GM21723 (cell line): ENCODE results near the gene KCNJ12.

ENCODE experiments used
- ATAC-seq: cut with Tn5 transposase; IDR thresholded peaks from one replicate; pipeline ENCODE4 v1.9.1; 2021; ENCODE audit warnings: mild to moderate bottlenecking, moderate library complexity; ENCODE audit not compliant: unreplicated experiment

Gene KCNJ12

GRCh38 chr17:21463779-21464407 is 87.7 kb downstream of the KCNJ12 start:
- no peak for ATAC-seq

- no peak for ATAC-seq
Observed at GRCh38 chr17:21464611-21465021, 88.5 kb downstream of the KCNJ12 start.

DNA sequence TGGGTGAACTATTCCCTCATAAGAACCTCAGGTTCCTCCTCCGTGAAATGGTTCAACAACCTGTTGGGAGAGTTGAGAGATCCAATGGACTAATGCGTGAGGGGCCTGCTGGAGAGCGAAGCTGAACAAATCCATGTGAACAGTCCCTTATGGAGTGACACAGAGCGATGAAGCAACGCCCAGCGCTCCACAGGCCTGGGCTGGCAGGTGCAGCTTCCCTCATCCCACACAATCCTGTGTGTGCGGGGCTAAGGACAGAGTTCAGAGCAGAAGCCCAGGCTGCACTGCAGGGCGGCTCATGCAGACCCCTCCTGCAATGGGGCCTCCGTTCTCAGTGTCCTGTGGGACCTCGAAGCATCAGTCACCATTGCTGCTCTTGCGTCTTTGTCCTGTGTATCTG is 90.4 kb downstream of the KCNJ12 start:
- ATAC-seq = no peak

- ATAC-seq = no peak
Observed at GRCh38 chr17:21467196-21467595, 91.0 kb downstream of the KCNJ12 start.

- no peak for ATAC-seq
Observed at GRCh38 chr17:21467739-21468490, 91.8 kb downstream of the KCNJ12 start.
